ENCODE data around the gene ALG1.
"Not testable (repeated sequence)": the region's sequence is repeated elsewhere in the genome, so short reads cannot be mapped to it uniquely, and the experiment has no call there.

Gene ALG1

DNA sequence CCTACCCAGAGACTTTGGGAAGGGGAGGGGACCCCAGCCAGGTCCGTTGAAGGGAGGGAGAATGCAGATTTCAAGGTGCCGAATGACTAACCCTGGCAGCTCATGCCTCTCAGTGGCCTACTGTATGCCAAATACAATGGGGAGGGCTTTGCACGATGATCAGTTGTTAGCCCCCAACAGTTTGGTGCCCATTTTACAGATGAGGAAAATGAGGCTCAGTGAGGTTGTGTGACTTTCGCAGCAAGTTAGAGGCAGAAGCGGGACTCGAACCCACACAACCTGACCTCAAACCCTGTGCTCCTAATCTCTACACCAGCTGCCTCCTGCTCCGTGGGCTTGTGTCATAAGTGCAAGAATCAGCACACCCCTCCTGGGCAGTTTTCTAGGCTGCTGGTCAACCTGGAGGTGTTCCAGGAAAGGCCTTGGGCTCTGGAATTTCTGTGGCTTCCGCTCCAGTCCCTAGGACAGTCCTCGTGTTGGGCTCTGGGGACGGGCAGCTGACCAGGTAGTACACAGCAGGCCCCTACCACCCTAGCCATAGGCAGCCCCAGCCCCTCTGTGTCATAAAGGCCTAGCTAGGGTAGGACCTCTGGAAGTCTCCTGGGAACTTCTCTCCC lies 26.0 kb upstream of the ALG1 start:
- no peak for DNase-seq

GRCh38 chr16:5046914-5047313 lies 24.7 kb upstream of the ALG1 start:
- DNase-seq, result no peak

DNA sequence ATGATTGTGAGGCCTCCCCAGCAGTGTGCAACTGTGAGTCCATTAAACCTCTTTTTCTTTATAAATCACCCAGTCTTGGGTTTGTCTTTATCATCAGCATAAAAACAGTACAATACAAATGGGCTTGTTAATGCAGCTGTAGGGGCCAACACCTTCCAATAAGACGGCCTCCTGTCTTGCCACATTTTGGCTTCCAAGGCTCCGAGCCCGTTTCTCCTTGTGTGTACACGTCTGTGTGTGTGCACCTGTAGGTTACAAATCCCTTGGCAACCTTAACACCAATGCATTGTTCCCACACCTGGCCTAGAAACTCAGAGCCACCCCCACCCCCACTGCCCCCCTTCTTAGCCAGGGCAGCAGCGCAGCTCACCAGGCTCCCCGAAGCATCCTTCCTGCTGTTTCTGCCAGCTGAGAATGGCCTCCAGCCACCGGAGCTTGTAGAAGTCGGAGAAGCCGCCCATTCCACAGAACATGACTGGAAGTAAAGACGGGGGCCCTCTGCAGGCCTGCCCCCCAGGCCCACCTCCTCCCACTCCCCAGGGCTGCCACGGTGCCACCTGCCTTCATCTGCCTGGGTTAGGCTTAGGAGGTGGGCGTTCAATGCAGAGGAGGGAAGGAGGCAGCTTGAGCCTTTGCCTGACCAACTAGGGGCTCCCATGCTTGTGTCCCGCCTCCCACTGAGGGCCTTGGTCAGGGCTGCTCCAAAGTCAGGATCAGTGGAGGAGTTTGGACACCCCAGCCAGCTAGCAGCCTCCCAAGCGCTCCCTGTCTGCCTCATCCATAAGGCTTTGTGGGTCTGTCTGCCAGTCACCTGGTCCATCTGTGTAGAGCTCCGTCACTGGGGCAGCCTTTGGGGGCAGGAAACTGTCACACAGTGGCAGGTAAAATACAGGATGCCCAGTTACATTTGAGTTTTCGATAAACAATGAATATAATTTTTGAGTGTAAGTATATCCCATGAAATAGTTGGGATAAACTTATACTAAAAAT lies 16.5 kb upstream of the ALG1 start:
- no peak for DNase-seq

DNA sequence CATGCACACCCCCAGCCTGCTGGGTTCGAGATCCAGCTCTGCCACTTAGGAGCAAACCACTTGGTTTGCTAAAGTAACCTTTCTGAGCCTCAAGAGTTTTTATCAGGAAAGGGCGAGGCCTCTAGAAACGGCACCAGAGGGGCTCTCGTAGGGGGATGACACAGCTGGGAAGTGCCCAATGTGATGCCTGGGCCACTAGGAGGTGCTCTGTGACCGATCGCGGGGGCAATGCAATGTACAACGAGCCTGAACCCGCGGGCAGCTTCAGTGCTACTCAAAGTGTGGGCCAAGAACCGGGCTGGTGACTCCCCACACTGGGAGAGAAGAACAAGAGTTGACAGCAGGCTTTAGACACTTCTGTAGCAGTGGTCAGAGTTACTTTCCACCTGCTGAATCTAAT lies 15.3 kb upstream of the ALG1 start:
- peak; percentile 34 for DNase-seq

GRCh38 chr16:5058476-5058875 lies 13.2 kb upstream of the ALG1 start:
- no peak for DNase-seq

DNA sequence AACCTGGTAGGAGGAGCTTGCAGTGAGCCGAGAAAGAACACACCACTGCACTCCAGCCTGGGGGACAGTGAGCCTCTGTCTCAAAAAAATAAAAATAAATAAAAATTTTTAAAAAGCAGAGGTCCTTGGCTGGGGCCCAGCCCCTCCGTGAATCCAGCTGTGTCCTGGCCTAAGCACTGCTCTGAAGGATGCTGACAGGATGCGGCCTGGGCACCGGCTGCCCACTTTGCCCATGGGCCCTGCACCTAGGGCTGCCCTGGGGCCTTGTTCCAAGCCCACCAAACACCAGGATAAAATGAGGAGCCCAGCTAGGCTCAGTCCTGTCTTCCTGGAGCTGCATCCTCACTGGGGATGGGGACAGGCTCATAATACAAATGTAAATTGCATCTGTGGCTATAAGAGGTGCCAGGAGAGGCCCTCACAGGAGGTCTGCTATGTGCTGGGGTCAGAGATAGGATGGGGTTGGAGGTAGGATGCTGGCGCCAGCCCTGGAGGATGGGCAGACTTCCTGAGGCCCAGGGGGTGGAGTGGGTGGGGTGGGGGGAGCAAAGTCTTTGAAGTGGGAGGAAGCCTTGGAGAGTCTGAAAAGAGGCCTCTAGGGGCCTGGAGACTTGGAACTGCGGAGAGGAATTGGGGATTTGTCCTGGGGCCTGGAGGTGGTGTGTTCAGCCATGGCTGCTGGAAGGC lies 12.1 kb upstream of the ALG1 start:
- no peak for DNase-seq

DNA sequence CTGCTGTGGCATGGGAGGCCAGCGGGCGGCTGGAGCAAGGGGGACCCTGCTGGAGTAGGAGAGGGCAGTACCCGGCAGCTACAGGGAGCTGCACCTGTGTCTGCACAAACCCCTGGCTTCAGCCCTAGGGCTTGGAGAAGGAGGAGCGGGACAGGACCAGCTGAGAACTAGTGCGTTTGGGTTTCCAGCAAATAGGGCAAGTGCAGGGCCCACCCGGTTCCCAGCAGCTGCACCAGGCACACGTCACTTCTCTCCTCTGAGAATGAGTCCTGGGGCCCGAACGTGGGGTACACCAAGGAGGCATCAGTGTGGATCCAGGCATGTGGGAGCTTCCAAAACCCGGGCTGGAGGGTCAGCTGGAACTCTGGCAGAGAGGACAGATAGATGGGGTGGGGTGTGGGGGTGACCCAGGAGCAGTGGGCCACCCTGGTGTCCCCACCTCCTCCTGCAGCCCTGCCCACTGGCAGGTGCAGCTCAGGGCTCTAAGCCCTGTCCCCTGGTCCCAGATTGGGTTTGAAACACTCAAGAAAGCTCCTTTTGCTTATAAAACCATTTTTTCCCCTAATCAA lies 11.5 kb upstream of the ALG1 start:
- no peak for DNase-seq

DNA sequence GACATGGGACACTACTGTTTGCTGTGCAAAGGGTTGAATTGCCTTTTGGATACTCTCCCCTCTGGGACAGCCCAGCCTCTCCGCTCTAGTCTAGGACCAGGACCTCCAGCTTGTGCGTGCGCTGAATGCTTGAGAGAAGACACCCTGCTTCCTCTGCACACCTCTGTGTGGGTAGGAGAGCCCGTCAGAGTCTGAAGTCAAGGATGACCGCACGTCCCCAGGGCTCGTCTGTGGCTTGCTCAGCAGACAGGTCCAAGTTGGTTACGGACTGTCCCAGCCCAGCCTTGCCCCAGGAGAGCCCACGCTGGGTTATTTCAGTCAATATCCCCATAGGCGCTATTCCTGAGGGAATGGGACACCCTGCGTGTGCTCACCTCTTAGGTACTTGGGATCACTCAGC lies 9.6 kb upstream of the ALG1 start:
- DNase-seq, result no peak

GRCh38 chr16:5062790-5063765 lies 8.6 kb upstream of the ALG1 start:
- no peak for DNase-seq

DNA sequence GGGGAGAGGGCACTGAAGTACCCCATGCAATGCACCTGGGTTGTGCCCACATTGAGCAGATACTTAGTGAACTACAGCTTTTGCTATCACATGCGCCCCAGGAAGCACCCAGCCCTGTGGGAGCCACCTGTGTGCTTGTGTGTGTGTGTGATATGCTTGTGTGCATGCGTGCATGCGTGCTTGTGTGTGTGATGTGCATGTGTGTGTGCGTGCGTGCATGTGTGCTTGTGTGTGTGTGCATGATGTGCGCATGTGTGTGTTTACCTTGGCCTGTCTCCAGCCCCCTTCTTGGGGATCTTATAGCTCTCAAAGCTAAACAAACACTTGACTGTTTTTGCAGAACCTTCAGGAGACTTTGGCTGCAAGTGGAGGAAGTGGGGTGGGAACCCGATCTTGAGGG lies 6.7 kb upstream of the ALG1 start:
- no peak for DNase-seq

DNA sequence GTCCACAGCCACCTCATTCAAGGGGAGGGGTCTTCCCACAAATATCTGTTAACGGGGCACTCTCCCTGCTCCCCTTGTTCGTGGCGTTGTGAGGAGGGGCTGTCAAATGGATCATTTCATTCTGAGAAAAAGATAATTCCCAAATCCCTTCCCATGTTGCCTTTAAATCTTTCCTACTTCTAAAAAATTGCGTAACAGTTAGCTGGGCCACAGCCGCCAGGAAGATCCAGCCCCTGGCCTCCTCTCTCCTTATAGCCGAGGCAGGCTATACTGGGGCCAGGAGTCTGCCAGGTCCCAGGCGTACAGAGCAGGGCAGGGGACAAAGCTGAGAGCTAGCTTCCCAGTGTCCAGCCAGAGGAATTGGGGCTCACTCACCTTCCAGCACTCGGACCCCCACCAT lies 6.3 kb upstream of the ALG1 start:
- DNase-seq, result no peak

DNA sequence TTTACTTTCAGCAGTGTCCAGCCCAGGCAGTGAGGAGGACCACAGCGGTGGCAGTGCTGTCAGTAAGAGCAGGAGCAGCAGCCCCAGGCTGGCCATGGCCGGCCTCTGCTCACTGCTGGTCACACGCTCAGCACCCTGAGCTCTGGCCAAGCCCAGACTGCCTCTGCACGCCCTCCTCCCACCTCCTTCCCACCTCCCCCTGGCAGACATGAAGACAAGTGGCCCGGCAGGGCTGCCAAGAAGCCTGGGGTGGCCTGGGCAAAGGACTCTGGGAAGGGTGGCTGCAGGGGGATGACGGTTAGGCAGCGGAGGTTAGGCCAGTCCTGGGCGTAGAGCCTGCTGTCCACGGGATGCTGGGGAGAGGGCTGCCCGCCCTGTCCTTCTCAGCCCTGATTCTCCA lies 5.8 kb upstream of the ALG1 start, which contains the start of gene C16orf89:
C16orf89 (minus strand) TSS at position 144 of the 400 bp plus-strand sequence; CDS start at position 96, 48 bp downstream.
- no peak for DNase-seq

DNA sequence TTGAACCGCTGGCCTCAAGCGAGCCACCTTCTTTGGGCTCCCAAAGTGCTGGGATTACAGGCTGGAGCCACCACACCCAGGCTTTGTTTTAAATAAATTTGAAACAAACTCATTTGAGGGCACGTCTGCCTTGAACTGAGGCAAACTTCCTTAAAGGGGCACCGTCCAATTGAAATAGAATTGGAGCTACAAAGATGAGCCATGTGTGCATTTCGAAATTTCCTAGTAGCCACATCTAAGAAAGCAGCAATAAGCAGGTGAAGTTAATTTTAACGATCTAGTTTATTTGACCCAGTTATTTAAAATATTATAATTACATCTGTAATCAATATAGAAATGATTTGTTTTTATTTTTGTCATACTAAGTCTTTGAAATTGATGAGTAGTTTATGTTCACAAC lies 5.1 kb upstream of the ALG1 start:
- DNase-seq, result no peak

GRCh38 chr16:5069048-5069447 lies 2.6 kb upstream of the ALG1 start:
- no peak for DNase-seq

GRCh38 chr16:5069854-5070253 lies 1.8 kb upstream of the ALG1 start:
- DNase-seq, result no peak

DNA sequence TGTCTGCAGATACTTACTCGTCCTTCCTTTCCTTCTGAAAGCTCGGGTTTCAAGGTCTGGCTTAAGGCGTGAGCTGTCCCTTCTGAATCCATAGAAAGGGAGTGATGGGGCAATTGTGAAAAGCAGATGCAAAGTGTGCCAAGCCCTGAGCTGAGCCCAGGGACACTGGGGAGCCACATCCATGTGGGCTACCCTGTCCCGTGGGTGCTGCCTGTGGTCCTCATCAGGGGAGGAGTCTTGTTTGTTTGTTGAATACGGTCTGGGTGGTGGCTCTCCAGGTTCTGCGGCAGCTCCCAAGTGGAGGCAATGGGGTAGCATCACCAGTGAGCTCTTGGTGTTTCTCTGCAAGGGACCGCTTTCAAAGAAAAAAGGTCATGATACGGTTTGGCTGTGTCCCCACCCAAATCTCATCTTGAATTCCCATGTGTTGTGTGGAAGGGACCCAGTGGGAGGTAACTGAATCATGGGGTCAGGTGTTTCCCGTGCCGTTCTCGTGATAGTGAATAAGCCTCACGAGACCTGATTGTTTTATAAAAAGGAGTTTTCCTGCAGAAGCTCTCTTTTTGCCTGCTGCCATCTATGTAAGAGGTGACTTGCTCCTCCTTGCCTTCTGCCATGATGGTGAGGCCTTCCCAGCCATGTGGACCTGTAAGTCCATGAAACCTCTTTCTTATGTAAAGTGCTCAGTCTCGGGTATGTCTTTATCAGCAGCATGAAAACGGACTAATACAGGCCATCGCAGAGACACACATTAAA lies 1.0 kb upstream of the ALG1 start:
- DNase-seq, result no peak

- DNase-seq, result no peak
Measured at GRCh38 chr16:5071341-5071680, 332 bp upstream of the ALG1 start.

DNA sequence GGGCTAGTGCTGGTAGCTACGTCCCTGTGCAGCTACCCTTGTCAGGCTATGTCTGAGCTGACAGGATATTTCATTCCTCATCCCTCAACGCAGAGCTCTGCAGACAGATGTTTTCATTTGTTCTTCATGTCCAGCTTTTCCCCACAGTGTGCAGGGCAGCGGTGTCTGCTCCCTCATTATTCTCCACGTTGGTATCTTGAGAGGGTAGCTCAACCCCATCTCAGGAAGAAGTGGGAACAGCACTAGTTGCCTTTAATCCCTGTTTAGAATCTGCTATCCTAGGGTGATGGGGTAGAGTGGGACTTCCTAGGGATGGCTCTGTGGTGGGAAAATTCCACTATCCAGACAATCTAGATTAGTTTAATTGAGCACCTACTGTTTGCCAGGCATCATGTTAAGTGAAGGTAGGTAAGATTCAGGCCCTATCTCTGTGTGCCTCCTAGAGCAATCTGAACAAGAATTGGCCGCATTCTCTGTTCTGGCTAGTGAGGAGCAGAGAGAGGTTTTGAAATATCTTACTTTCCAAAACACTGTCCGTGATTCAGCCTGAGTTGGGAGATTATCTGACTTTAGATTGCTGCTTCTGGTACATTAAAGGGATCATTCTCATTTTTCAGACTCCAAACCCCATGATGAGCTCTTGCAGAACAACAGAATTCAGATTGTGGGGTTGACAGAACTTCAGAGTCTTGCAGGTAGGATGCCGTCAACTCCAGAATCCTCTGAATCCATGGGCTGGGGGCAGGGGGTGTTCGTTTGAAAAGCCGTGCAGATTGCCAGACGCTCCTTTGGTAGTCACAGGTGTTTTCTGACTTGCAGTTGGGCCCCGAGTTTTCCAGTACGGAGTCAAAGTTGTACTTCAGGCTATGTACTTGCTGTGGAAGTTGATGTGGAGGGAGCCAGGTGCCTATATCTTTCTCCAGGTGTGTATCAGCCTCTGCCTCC lies 963 bp downstream of the ALG1 start:
- DNase-seq, result no peak

DNA sequence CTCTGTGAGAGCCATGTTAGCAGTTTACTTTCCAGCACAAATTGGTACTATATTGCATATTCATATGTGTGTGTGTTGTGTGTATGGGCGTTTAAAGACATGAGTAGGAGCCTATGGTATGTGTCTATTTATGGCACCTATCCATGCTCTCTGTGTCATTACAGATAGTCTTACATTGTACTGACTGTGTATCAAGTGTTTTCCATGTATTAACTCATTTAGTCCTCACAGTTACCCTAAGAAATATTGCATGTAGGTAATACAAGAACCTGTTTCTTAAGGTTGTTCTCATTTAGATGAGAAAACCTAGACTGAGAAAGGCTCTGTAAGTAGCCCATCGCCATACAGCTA lies 1.6 kb downstream of the ALG1 start:
- no peak for DNase-seq

- not testable (repeated sequence) for DNase-seq
Measured at GRCh38 chr16:5073771-5074170, 2.1 kb downstream of the ALG1 start.

Data from activated naive CD4-positive, alpha-beta T cell treated with Interleukin-2 at 50 U/mL for 16 hours (primary cell).